Left colon (tissue), 2 donors: Measurements from ENCODE around the gene SNF8. TPM values are rescaled to one million over a fixed set of nuclear protein-coding genes. Genes with fewer than 3 reads are reported as not detected.
"Not testable (repeated sequence)": the region's sequence is repeated elsewhere in the genome, so short reads cannot be mapped to it uniquely, and the experiment has no call there.

Experiments used
- ATAC-seq: fragments of 200-7000 bp; cut with Tn5 transposase; one replicate; pipeline ENCODE4 v1.9.1; 2020; ENCODE audit warnings: mild to moderate bottlenecking, moderate library complexity
- DNase-seq, 2 donors: peaks; one replicate each; pipeline ENCODE4 v3.0.0-alpha.2; 2020
- intact Hi-C, 2 donors: fragments of 100-400 bp; cut with DNase I in 1 of 2; cut with micrococcal nuclease in 1 of 2; formaldehyde crosslinking; loops; one replicate each; pipeline versions ENCODE4 v1.11.2 to v1.14.0; 2022; cut with DNase I, micrococcal nuclease
- total RNA-seq, 2 donors: library from RNA; stranded (reverse); fragmentation: NEBNext Ultra II Directional; extraction: Animal tissue kit (Norgen Biotek cat#: 25700); gene quantifications; one replicate each; pipeline ENCODE4 v1.2.1, GENCODE V29; 2021
- donor health status: DM: no; HTN: no; CAD: no.
- donor health status: DM: yes; HTN: yes; CAD: no.

SNF8 gene
- total RNA-seq, 2 donors from 2014 or later = 101 to 123 TPM

DNA sequence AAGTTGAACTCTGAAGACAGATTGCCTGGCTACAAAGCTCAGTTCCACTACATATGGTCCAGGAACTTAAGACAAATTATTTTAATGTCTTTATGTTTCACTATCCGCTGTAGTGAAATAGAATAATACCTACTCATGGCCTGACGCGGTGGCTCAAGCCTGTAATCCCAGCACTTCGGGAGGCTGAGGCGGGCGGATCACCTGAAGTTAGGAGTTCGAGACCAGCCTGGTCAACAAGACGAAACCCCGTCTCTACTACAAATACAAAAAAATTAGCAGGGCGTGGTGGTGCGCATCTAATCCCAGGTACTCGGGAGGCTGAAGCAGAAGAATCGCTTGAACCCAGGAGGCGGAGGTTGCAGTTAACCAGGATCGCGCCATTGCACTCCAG lies 614 bp upstream of the SNF8 start:
- intact Hi-C loops, DNase-seq, ATAC-seq: not testable (repeated sequence)

DNA sequence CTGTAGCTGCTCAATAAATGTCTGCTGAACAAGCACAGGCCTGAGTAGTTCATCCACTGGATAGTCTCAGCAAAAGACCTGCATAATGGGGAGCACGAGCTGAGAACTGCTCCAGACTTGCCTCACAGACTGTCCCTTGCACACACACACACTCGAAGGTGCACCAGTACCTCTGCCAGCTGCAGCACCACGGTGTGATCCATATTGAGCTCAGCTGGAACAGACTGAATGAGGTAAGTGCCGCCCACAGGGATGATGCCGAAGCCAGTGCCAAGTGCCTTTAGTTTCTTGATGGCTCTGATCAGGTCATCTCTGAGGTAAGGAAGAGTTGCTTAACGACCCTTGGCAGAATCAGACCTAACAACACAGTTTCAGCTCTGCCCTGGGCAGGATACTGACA lies 11.6 kb downstream of the SNF8 start:
- DNase-seq (no peak), ATAC-seq (peak; percentile 7)
- intact Hi-C loops = no loop called here

DNA sequence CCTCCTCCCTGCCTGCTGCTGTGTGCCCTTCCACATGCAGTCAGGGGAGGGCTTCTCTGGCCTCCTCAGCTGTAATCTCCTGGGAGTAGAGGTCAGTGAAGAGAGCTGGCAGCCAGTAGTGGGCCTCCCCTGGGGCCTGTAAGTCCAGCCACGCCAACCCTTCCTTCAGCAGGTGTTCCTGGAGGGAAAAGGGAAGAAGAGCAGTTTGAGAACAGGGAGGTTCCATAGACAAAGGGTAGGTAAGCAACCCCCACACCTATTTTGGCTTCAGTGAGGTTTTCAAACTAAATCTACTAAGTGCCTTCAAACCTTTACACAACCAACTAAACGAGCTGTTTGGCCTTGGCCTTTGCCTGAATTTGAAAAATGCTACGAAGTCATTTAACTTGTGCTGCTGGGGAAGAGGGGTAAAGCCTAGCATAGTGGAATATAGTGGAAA lies 14.2 kb downstream of the SNF8 start:
- intact Hi-C loops = no loop called here
- DNase-seq (no peak), ATAC-seq (peak; percentile 6)

DNA sequence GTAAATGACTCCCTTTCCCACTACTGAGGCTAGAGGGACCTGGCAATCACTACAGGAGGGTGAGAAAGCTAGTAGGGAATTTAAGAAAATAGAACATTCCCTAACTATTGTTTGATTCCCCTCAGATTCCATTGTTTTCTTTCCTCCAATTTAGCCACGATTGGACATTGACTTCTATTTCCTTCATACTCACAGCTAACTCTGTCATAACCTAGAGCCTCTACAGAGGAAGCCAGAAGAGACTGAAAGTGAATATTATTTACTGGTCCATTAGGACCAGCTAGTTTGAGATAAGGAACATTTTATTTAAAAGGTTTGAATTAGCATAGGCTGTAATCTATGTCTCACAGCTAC lies 14.9 kb downstream of the SNF8 start:
- DNase-seq = no peak
- intact Hi-C loops = no loop called here
- ATAC-seq = no peak

DNA sequence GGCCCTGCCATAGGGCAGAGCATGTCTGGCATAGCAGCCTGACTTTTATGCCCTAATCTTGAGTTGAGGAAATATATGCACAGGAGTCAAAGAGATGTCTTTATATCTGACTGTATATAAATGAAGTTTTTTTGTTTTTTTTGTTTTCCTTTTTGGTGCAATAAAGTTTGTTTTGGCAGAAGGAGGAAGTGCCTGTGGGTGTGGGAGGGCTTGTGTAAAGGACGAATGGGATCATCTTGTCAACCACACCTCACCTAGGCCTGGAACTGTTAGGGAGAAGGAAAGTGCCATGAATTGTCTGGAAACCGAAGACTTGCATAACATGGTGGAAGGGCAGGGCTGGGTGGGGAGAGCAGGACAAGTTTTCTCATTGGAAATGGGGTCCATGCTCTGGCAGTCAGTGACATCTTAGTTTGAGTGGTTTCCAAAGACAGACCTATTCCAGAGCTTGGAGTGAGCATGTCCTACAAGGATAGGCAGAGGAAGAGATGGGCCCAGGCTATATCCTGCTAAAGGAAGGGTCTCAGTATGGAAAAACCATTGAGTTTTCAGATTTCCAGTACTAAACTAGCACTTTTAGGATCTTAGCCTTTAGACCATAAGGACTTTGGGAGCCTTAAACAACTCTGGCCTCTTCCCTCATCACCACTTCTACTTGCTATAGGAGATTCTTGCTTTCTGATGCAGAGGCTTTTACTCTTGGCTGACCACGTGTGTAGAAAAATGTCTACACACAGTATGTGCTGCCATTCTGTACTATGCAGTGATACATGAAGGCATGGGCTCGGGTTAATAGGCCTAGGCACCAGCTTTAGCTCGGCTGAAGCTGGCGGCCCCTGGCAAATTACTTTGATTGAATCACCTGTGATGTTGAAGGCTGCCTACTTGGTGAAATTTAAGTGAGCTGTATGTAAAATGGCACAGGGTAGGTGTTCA lies 15.5 kb downstream of the SNF8 start:
- intact Hi-C loops = no loop called here
- ATAC-seq = peak; percentile 51
- DNase-seq = no peak

DNA sequence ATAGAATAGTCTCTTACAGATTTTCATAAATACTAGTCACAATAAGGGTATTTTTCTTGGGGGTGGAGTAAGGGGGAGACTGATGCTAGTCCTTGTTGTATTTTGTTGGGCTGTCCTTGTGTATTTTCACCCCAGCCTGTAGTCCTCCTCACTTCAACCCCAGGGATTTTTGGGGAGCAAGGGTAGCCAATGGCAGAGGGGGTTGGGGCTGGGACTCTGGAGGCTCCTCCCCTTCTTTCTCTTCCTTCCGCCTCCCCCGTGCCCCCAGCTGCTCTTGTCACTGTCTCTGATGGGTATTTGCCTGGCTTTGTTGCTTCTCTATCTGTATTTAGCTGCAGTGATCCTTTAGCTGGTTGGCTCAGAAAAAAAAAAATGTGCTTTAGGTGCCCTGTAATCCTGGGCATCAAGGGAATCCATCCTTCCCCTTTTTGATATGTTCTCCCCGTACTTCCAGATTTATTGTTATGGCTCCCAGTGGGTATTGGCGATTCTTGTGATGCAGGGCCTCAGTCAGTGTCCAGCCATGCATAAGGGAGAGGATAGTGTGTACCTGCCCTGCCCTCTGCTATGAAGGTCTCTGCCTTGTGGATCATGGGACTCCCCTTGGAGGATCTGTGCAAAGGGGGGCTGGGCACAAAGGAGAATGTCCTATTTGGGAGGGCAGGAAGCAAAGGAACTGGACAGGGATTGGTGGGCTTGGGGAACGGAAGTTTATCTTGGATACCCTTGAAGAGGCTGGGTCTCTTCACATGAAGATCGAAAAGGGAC lies 16.5 kb downstream of the SNF8 start:
- ATAC-seq (no peak), DNase-seq (no peak)
- intact Hi-C loops = no loop called here

DNA sequence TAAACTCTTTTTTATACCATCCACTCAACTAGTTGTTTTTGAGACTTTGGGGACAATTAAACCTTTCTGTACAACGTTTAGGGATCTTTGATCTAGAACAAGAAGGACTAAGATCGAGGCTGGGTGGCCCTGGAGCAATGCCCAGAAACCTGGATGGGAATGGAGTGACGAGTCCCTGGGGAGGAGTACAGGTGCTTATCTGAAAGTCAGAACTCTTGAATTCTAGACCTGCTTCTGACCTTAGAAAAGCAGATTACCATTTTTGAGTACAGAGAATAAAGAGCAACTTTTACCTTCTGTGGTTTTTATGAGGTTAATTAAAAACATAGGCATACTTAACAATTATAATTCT lies 18.7 kb downstream of the SNF8 start:
- DNase-seq (no peak), ATAC-seq (no peak)
- intact Hi-C loops = no loop called here

DNA sequence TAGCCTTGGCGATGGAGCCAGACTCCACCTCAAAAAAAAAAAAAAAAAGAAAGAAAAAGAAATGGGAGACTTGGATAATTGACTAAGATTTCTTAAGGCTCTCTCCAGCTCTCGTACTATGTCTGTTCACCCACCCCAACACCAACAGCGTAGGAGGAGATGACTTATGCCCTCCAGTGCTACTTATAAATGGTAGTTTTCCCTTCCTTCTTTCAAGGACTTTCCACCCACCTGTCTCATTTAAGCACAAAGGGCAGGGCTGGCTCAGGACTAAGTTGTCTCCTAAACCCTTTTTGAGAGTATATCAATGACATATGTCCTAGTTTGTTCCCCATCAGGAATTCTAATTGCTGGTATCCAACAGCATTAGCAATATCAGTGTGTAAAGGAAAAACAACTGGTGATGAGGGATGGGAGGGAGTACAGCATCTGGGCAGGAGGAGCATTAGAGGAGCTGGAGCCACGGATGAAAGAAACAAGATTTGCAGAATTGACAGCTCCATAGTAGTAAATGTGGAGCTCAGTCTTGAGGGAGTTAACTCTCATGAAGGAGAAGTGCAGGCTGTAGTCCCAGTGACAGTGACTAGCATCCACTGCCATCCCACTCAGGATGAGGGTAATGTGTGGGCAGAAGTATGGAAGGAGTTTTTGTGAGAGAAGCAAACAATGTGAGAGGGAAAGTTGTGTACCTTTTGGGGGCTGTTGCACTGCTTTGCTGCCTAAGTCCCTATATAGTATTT lies 19.2 kb downstream of the SNF8 start:
- intact Hi-C loops = no loop called here
- DNase-seq = no peak
- ATAC-seq = no peak

DNA sequence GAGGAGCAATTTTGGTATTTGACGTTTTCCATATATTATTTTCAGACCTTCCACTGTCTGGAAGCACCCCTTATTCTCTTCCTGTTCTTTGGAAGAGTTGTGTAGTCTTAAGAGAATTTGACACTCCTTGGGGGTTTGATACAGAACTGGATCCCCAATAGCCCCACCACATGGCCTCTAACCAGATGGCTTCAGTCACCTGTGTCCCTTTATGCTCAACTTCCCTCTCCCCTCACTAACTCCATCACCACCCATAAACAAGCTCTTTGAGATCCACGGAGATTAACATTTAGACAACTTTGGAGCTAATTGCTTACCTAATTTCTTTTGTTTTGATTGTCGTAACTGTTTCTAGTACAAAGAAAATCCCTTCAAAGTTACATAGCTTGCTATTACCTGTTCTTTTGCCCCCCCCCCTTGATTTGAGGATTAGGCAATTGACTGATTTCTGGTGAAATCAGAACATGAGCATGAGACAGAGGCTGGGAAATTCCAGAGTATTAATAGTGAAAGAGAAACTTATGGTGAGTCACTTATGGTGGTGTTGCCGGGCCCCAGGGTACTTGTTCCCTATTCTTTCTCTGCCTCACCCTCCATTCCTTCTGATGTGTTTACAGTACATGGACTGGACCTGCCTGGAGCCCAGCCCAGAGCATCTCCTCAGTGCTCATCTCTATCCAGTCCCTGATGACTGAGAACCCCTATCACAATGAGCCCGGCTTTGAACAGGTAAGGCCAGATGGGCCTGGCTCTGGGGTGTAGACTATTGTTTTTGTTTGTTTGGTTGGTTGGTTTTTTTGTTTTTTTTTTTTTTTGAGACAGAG lies 29.0 kb downstream of the SNF8 start:
- DNase-seq (no peak), ATAC-seq (peak; percentile 41)
- intact Hi-C loops = no loop called here

DNA sequence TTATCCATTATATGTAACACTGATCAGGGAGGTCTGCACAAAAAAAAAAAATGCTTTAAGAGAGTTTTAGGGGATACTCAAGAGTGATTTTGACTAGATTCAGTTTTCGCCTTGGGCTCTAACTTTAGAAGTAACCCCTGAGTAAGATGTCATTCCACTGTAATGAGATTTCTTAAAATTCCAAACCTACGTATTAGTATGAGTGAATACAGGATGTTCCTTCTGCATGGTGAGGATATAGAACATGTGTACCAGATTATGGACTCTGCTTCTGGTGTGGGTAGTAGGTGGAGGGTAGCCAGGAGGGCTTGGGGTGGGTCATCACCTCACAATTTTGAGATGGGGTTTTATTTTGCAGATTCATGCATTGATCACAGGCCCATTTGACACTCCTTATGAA lies 32.2 kb downstream of the SNF8 start:
- ATAC-seq (no peak), DNase-seq (no peak)
- intact Hi-C loops = no loop called here

DNA sequence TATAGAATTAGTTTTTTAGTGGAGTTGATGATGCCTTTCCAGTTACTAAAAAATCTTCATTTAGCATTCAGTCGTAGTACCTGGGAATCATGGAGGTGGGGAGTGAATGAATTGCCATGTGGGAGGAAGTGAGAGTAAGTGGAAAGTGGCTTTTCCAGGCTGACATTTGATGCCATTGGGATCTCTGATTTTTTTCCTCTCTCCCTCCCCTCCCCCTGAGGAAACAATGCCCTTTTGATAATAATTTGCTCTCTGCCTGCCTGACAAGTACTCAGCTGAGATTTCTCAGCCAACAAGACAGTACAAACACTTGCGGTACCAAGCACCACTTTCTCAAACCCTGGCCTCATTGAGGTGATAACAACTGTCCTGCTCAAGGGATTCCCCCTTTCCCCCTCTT lies 34.3 kb downstream of the SNF8 start:
- no peak for DNase-seq
- intact Hi-C loops = no loop called here
- no peak for ATAC-seq

DNA sequence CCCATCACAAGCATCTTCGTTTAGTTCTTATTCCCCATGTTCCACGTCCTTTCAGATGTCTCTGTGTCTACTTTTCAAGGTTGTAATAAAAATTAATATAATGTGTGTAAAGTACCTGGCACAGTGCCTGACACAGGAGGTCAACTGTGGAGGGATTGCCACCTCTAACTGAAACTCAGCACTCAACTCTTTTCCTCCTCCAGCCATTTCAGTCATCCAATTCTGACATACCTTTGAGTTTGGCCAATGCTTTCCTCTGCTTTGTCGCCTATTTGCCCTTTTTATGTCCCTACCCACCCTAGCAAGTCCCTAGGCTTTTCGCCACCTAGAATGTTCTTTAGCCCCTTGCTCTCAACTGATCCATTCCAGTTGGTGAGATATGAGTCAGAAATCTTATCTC lies 34.9 kb downstream of the SNF8 start:
- intact Hi-C loops = no loop called here
- no peak for DNase-seq
- no peak for ATAC-seq

DNA sequence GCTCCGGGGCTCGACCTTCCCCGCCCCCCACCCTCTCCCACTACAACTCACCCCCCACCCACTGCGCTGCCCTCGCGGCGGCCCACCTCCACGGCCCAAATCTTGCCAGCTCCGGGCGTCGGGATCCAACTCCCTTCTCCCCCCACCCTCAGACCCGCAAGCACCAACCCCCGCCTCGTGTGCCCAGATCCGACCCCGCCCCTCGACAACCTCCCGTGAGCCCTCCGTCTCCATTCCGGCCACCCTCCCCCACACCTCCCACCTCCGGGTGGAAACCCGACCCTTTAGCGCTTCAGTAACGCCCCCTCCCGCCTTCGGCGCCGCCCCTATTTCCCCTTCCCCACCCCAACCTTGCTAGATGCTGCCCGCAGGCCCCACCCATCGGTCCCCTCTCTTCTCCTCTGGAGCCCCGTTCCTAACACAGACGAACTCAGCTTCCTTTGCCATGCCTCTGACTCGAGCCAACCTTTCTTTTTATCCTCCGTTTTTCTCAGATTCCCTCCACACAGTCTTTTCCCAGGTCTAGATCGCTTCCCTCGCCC lies 35.7 kb downstream of the SNF8 start:
- intact Hi-C loops = no loop called here
- peak; percentile 85 for DNase-seq
- ATAC-seq = peak; percentile 22

DNA sequence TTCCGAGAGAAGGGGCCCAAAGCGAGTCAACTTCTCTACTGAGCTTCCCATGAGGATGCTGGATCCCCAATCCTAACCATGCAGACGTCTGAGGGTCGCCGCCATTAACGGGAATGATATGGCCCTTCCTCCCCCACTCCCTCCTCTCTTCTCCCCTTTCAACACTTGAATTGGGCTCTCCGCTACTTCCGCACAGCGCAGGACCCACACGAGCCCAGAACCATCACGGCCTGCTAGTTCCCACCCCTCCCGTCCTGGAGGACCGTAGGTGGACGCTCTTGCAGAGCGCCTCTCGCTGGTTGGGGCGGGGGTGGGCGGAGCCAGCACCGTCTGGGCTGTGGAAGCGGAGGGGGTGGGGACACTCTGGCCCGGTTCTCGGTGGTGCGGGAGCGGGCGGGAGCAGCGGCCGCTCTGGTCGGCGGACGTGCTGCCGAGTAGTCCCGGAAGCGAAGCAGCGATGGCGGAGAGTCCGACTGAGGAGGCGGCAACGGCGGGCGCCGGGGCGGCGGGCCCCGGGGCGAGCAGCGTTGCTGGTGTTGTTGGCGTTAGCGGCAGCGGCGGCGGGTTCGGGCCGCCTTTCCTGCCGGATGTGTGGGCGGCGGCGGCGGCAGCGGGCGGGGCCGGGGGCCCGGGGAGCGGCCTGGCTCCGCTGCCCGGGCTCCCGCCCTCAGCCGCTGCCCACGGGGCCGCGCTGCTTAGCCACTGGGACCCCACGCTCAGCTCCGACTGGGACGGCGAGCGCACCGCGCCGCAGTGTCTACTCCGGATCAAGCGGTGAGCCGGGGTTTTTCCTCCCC lies 36.4 kb downstream of the SNF8 start, which contains the start of gene UBE2Z:
UBE2Z (plus strand) TSS at position 361 of the 797 bp plus-strand sequence; CDS start at position 458, 97 bp downstream.
- ATAC-seq = peak; percentile 97
- peak; percentile 93 to 94 for DNase-seq
- intact Hi-C loops = no loop called here

DNA sequence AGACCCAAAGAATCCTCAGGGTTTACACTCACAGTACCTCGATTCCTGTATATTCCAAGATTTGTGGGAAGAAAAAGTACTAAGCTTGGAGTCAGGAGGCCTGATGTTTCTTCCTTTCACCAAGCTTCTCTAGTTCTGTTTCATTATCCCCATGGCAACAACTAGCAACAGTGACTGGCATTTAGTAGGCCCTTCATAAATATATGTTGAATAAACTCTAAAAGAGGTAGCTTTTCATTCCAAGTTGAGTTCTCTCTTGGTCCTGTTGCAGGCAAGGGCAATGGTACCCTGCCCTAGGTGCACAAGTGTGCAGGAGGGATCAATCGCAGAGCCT lies 37.0 kb downstream of the SNF8 start:
- DNase-seq (no peak), ATAC-seq (peak; percentile 0)
- intact Hi-C loops = no loop called here

DNA sequence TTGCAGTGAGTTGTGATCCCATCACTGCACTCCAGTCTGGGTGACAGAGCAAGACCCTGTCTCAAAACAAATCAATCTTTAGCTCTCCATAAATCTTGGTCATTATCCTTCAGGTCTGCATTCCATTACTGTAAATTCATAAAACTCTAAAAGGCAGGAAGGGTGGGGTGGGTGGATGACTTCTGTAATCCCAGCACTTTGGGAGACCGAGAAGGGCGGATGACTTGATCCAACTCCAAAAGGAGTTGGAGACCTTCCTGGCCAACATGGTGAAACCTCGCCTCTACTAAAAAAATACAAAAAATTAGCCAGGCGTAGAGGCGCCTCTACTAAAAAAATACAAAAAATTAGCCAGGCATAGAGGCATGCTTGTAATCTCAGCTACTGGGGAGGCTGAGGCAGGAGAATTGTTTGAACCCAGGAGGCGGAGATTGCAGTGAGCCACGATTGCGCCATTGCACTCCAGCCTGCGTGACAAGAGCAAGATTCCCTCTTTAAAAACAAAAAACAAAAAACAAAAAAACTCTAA lies 38.6 kb downstream of the SNF8 start:
- ATAC-seq (no peak), DNase-seq (no peak)
- intact Hi-C loops = no loop called here

DNA sequence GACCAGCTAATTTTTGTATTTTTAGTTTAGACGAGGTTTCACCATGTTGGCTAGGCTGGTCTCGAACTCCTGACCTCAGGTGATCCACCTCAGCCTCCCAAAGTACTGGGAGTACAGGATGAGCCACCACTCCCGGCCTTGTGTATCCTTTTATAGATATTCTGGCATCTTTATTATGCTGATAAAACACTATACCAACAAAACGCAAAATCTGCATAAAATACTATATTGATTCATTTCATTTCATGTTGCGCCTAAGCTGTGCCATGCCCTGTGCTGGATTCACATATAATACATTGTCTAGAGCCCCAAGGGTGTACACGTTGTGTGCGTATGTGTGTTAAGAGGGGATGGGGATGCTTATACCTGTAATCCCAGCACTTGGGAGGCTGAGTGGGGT lies 40.2 kb downstream of the SNF8 start:
- ATAC-seq = no peak
- intact Hi-C loops = no loop called here

DNA sequence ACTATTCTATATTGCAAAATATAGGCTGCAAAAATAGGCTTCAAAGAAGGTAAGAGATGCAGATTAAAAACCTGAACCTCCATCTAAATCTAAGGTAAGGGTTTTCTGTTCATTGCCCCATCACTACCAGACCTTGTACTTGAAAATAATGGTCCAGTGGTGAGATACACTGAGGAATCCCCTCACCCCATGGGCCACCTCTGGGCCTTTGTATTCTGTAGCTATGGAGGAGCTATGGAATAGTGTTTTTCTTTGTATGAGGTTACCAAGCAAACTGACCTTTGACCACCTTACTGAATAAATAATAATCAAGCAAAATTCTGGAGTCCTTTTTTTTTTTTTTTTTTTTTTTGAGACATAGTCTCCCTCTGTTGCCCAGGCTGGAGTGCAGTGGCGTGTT lies 41.2 kb downstream of the SNF8 start:
- intact Hi-C loops = no loop called here

More for the DNA sequence above, 40.2 kb downstream of the SNF8 start:
- no peak for DNase-seq

More for the DNA sequence above, 41.2 kb downstream of the SNF8 start:
- ATAC-seq = no peak
- no peak for DNase-seq
